LNCAP (cell line): ENCODE results near the gene FES.

Experiments
- TF ChIP-seq, protein P1 (sequence below): fragments of 450-650 bp; IDR thresholded peaks from 2 replicates; pipeline ENCODE4 v1.5.1; 2017; ENCODE audit warnings: mild to moderate bottlenecking

FES gene

GRCh38 chr15:90884719-90885431, 571 bp downstream of the FES start:
- TF ChIP-seq, protein P1, sequence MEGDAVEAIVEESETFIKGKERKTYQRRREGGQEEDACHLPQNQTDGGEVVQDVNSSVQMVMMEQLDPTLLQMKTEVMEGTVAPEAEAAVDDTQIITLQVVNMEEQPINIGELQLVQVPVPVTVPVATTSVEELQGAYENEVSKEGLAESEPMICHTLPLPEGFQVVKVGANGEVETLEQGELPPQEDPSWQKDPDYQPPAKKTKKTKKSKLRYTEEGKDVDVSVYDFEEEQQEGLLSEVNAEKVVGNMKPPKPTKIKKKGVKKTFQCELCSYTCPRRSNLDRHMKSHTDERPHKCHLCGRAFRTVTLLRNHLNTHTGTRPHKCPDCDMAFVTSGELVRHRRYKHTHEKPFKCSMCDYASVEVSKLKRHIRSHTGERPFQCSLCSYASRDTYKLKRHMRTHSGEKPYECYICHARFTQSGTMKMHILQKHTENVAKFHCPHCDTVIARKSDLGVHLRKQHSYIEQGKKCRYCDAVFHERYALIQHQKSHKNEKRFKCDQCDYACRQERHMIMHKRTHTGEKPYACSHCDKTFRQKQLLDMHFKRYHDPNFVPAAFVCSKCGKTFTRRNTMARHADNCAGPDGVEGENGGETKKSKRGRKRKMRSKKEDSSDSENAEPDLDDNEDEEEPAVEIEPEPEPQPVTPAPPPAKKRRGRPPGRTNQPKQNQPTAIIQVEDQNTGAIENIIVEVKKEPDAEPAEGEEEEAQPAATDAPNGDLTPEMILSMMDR: no peak

GRCh38 chr15:90885432-90886290, 1.4 kb downstream of the FES start:
- TF ChIP-seq, protein P1: peak; percentile 98

DNA sequence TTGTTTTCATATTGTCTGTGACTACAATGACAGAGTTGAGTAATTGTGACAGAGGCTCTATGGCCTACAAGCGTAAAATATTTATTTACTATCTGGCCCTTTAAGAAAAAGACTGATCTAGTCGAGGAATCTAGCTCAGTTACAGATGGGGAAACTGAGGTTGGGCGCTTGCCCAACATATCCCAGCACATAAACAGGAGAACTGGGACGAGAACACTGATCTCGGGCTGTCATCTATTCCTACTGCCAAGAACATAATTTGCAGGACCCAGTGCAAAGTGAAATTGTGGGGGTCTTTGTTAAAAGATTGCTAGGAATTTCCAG, 1.9 kb downstream of the FES start:
- TF ChIP-seq, protein P1: peak; percentile 42; the same call in 1 of the 2 replicates

DNA sequence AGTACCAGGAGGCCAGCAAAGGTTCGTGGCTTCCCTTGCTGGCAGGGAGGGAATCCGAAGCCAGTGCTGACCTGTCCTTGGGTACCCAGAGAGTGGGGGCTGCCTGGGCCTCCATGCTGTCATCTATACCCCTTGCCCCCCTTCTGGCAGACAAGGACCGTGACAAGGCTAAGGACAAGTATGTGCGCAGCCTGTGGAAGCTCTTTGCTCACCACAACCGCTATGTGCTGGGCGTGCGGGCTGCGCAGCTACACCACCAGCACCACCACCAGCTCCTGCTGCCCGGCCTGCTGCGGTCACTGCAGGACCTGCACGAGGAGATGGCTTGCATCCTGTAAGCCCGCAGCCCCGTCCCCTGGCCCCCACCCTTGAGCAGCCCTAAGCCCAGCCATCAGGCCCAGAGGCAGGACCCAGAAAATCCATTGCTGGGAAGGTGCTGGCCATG, 2.8 kb downstream of the FES start:
- TF ChIP-seq, protein P1: no peak

- TF ChIP-seq, protein P1: no peak
Measured at GRCh38 chr15:90889313-90889730, 5.0 kb downstream of the FES start.

- TF ChIP-seq, protein P1: no peak
Measured at GRCh38 chr15:90889736-90890456, 5.6 kb downstream of the FES start.

DNA sequence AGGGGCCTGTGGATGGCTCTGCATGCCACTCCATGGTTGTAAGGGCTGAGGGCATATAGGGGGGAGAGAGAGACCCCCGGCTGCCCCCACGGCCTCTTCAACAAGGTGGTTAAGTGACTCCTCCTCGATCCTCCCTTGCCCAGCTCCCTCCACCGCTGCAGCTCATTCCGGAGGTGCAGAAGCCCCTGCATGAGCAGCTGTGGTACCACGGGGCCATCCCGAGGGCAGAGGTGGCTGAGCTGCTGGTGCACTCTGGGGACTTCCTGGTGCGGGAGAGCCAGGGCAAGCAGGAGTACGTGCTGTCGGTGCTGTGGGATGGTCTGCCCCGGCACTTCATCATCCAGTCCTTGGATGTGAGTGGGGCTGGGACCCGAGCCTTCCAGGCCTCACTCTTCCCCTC, 6.5 kb downstream of the FES start:
- TF ChIP-seq, protein P1: no peak
